UCSD-AML1 (cell line): ENCODE results near the gene PSG4.
"Not testable (repeated sequence)": the region's sequence is repeated elsewhere in the genome, so short reads cannot be mapped to it uniquely, and the experiment has no call there.

Source experiments
- DNase-seq: peaks from one replicate; lab custom pipeline; 2025; ENCODE audit not compliant: unreplicated experiment; lab: John Stamatoyannopoulos, UW

Gene PSG4

GRCh38 chr19:43205471-43206105, at the start of gene PSG4:
PSG4 (minus strand) TSS chr19:43205638; CDS start chr19:43205536, 102 bp downstream.
- DNase-seq = not testable (repeated sequence)

- not testable (repeated sequence) for DNase-seq
These were observed 46.0 kb upstream of the PSG4 start for GRCh38 chr19:43251428-43251827.

GRCh38 chr19:43250296-43250695, 44.9 kb upstream of the PSG4 start:
- DNase-seq = not testable (repeated sequence)

GRCh38 chr19:43248635-43249002, 43.2 kb upstream of the PSG4 start:
- DNase-seq = not testable (repeated sequence)

DNA sequence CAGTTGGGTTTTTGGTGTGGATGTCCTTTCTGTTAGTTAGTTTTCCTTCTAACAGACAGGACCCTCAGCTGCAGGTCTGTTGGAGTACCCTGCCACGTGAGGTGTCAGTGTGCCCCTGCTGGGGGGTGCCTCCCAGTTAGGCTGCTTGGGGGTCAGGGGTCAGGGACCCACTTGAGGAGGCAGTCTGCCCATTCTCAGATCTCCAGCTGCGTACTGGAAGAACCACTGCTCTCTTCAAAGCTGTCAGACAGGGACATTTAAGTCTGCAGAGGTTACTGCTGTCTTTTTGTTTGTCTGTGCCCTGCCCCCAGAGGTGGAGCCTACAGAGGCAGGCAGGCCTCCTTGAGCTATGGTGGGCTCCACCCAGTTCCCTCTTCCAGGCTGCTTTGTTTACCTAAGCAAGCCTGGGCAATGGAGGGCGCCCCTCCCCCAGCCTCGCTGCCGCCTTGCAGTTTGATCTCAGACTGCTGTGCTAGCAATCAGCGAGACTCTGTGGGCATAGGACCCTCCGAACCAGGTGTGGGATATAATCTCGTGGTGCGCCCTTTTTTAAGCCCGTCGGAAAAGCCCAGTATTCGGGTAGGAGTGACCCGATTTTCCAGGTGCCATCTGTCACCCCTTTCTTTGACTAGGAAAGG, 41.9 kb upstream of the PSG4 start:
- not testable (repeated sequence) for DNase-seq

DNA sequence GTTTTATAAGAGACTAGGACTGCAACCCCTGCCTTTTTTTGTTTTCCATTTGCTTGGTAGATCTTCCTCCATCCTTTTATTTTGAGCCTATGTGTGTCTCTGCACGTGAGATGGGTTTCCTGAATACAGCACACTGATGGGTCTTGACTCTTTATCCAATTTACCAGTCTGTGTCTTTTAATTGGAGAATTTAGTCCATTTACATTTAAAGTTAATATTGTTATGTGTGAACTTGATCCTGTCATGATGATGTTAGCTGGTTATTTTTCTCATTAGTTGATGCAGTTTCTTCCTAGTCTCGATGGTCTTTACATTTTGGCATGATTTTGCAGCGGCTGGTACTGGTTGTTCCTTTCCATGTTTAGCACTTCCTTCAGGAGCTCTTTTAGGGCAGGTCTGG, 40.4 kb upstream of the PSG4 start:
- not testable (repeated sequence) for DNase-seq

DNA sequence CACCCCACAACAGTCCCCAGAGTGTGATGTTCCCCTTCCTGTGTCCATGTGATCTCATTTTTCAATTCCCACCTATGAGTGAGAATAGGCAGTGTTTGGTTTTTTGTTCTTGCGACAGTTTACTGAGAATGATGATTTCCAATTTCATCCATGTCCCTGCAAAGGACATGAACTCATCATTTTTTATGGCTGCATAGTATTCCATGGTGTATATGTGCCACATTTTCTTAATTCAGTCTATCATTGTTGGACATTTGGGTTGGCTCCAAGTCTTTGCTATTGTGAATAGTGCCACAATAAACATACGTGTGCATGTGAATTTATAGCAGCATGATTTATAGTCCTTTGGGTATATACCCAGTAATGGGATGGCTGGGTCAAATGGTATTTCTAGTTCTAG, 36.8 kb upstream of the PSG4 start:
- DNase-seq = not testable (repeated sequence)

GRCh38 chr19:43238213-43238612, 32.8 kb upstream of the PSG4 start:
- DNase-seq = not testable (repeated sequence)

DNA sequence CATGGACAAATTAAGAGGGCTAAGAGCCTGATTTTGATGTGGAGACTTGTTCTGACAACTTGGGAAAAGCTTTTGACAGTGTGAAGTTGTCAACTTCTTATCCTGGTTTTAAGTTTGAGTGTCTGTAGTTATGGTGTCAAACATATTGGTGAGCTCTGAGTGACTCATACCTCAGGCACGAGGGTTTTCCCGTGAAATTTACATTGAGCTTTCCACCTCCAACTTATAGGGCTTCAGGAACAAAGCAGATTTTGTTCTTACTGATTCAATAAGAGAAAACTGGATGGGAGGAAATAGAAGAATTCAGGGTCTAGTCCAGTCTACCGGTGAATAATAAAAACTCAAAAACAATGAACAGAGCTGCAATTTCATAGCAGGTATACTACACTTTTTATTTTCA, 30.2 kb upstream of the PSG4 start:
- DNase-seq = not testable (repeated sequence)

- DNase-seq = no peak
These were observed 23.9 kb upstream of the PSG4 start for GRCh38 chr19:43229315-43229714.

- DNase-seq = not testable (repeated sequence)
These were observed 23.3 kb upstream of the PSG4 start for GRCh38 chr19:43228730-43229129.

- DNase-seq = not testable (repeated sequence)
These were observed 21.5 kb upstream of the PSG4 start for GRCh38 chr19:43226986-43227385.

DNA sequence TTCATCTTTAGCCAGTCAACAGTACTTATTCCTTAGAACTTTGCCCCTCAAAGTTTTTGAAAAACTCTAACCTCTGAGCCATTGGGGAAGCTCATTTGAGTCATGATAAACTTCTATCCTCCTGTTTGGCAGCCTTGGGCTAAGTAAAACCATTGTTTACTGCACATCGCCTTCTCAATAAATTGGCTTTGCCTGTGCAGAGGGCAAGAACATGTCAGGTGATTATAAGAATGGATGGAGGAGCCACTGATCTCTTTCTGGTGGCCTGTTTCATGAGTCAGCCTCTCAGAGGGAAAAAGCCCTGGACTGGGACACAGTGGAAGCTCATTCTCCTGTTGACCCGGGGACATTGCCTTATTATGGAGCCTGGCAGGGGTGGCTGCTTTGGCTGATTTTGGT, 19.4 kb upstream of the PSG4 start:
- no peak for DNase-seq

DNA sequence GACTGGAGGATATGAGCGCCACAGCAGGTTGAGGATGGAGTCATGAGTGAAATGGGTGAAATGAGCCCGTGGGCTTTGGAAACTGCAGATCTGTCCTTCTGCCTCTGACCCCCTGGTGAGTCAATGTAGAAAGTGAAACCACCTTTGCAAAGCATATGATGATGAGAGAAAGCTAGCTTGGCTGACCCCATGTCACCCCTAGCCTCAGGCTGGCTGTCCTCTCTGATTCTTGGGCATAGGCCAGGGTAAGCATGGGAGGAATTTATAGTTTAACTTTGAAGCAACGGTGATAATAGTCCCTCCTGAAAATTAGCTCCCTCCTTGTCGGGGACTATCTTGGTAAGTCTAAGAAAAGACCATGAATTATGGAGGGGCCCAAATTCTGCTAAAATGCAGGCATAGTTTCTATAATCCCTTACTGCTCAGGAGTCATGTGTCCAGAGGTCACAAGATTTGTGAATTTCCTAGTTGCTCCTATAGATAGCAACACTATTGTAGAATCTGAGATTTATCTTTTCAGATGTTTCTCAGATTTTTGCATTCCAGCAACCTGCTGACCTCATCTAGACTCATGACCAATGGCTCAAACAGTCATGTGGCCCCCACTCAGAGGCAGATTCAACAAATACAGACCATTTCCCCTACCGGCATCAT, 18.9 kb upstream of the PSG4 start:
- not testable (repeated sequence) for DNase-seq

DNA sequence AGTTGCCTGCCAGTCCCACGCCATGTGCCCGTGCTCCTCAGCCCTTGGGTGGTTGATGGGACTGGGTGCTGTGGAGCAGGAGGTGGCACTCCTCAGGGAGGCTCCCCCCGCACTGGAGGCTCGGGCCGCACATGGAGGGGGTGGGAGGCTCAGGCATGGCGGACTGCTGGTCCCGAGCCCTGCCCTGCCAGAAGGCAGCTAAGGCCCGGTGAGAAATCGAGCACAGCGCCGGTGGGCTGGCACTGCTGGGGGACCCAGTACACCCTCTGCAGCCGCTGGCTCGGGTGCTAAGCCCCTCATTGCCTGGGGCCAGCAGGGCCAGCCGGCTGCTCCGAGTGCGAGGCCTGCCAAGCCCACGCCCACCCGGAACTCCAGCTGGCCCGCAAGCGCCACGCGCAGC, 16.5 kb upstream of the PSG4 start:
- DNase-seq = not testable (repeated sequence)

- not testable (repeated sequence) for DNase-seq
These were observed 13.7 kb upstream of the PSG4 start for GRCh38 chr19:43219136-43219535.

DNA sequence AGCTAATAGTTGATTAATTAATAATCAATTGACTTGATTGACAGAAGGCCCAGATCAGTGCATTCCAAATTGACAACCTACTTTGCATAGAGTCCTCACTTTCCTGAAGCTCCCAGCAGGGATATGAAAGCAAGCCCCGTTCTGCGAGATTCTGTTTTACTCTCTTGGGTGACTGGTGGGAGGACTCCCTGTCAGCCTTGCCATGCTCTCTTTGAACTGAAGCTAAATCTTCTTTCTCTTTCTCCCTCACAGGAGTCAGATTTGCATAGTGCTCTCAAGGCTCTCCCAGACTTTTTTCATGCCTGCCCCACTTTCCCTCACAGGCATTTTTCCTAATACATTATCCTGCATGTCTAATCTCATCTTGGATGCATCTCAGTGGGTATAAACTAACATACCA, 10.4 kb upstream of the PSG4 start:
- DNase-seq = not testable (repeated sequence)

GRCh38 chr19:43207991-43208390, 2.6 kb upstream of the PSG4 start:
- DNase-seq = no peak

DNA sequence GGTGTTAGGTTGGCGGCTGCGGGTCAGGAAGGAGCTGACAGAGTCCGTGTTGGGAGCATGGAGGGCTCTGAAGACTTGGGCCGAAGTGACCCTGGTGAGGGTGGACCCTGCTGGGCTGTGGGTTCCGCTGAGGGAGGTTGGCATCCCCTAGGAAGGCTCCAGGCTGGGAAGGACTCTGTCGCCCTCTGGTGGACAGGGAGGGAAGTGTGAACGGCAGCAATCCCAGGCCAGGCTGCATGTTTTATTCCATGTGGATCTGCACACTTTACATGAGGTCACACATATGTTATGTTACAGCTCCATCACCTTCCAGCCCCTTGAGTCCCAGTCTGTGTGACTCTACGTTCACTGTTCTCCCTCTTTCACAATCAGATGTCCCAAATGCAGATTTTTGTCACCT, 1.7 kb upstream of the PSG4 start:
- DNase-seq = peak; percentile 26

GRCh38 chr19:43203611-43204010, 1.8 kb downstream of the PSG4 start:
- not testable (repeated sequence) for DNase-seq

- not testable (repeated sequence) for DNase-seq
These were observed 3.5 kb downstream of the PSG4 start for GRCh38 chr19:43201891-43202290.

- DNase-seq = not testable (repeated sequence)
These were observed 4.1 kb downstream of the PSG4 start for GRCh38 chr19:43201337-43201801.
